GM18511 (cell line): ENCODE data around the gene NOTCH2.

Experiments
- ATAC-seq: cut with Tn5 transposase; IDR thresholded peaks from one replicate; pipeline ENCODE4 v1.9.1; 2021; ENCODE audit warnings: mild to moderate bottlenecking, moderate library complexity; ENCODE audit not compliant: unreplicated experiment

Gene NOTCH2

DNA sequence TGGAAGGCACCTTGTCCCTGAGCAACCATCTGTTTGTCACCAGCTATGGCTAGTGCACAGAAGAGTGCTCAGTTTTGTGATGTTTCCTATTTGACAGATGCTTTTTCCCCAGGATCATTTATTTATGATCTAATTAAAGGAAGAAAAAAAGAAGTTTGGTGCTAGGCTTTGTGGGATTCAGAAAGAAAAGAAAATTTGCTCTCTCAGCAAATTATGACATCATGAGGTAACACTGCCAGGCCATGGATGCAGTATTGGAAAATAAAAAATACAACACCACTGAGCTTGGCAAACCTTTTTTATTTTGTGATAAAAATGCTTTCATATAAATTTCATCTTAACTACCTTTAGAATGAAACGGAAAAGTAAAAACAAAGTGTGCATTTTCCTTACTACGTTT is 157.7 kb downstream of the NOTCH2 start:
- ATAC-seq: no peak

DNA sequence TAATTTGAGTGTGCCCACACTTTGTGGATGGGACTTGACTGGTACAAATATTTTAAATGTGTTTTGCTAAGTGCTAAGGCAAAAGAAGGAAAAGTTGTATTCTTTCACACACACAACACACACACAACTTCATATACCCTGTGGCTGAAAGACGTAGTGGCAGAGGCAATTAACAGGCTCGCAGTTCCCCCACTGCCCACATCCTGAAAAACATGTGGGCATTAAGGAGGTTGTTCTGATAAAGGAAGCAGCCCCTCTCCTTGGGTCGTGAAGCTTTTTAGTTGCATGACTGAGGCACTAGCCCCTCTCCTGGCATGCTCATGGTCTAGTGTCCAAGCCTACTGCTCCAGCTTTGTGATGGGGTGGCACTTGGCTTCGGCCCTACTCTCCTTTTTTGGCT is 158.8 kb downstream of the NOTCH2 start:
- ATAC-seq: no peak

DNA sequence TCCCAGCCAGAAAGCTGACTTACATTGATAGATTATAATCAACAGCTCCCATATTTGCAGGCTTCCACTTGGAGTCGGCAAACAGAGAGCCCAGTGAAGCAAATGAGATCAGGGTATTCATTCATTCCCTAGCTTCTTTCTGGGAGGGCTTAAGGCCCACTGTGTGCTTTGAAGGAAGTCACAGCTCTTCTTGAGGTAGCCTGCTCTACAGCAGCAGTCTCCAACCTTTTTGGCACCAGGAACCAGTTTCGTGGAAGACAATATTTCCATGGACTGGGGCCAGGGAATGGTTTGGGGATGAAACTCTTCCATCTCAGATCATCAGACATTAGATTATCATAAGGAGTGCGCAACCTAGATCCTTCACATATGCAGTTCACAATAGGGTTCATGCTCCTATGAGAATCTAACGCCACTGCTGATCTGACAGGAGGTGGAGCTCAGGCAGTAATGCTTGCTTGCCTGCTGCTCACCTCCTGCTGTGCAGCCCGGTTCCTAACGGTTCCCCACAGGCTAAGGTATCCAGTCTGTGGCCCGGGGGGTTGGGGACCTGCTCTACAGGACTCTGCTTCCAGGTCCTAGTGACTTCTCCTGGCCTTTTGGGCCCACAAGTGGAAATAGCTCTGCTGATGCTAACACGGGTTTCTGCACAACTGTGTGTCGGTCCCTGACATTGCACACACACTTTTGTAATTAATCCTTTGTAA is 159.4 kb downstream of the NOTCH2 start:
- no peak for ATAC-seq

DNA sequence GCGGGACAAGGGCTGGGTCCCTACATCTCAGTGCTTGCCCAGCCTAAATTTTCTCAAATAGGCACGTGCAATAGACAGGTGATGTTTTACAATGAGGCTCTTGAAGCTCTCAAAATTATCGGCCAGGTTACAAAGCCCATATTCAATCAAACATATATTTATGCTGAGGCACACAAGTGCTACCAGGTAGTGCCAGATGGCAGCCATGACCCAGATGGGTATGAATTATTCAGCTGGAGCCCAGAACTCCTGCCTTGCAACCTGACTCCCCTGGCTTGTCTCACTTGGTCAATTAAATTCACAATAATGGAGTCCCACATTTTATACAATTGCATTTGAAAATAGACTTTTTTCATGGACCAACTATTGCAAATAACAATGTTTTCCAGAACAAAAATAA is 160.8 kb downstream of the NOTCH2 start:
- ATAC-seq: no peak

DNA sequence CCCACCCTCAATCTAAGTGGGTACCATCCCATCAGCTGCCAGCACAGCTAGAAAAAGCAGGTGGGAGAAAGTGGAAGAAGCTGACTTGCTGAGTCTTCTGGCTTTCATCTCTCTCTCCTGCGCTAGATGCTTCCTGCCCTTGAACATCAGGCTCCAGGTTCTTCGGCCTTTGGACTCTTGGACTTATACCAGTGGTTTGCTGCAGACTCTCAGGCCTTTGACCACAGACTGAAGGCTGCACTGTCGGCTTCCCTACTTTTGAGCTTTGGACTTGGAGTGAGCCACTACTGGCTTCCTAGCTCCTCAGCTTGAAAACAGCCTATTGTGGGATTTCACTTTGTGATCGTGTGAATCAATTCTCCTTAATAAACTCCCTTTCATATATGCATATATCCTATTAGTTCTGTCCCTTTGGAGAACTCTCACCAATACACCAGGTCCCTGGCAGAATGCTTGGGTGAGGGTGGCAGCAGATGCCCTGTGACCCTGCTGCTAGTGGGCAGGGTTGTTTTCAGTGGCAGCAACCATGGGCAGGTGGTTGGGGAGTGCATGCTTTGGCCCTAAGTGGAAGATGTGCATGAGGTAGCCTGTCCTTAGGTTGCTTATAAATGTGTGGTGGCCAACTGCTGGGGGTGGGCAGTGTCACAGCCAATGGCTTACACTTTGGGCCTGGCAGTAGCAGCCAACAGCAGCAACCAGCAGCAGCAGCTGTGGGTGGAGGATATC is 162.4 kb downstream of the NOTCH2 start:
- ATAC-seq: no peak

DNA sequence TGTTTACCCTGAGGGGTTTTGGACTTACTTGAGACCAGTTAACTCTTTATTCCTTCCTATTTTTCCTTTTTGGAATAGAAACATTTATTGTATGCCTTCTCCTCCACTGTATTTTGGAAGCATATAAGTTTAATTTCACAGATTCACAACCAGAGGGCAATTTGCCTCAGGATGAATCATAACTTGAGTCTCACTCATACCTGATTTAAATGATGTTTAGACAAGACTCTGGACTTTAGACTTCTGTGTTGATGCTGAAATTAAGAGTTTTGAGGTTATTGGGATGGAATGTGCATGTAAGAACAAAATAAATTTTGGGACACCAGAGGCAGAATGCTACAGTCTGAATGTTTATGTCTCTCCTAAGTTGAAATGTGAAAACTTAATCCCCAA is 166.0 kb downstream of the NOTCH2 start:
- no peak for ATAC-seq

DNA sequence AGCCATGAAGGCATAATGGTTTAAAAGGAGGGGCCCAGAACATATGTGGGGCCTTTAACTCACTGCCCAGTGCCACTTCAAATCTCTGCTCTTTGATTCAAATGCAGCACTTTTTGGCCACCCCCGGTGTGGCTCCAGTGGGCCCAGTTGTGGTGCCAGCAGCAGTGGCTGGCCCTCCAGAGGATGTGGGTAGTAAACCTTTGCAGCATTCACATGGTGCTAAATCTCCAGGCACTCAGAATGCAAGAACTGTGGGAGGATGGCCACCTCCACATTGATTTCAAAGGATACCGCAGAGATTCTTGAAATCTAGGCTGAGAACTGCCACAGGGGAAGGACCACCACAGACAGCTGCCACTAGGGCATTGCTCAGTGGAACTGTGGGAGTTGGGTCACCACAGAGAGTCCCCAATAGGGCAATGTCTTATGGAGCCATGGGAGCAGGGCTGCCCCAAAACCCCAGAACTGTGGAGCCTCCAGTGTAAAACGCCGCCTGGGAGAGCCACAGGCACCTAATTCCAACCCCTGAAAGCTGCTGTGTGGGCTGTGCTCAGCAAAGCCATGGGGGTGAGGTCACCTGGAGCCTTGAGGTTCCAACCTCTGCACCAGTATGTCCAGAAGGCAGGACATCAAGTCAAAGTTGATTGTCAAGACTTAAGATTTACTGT is 166.6 kb downstream of the NOTCH2 start:
- ATAC-seq: no peak

DNA sequence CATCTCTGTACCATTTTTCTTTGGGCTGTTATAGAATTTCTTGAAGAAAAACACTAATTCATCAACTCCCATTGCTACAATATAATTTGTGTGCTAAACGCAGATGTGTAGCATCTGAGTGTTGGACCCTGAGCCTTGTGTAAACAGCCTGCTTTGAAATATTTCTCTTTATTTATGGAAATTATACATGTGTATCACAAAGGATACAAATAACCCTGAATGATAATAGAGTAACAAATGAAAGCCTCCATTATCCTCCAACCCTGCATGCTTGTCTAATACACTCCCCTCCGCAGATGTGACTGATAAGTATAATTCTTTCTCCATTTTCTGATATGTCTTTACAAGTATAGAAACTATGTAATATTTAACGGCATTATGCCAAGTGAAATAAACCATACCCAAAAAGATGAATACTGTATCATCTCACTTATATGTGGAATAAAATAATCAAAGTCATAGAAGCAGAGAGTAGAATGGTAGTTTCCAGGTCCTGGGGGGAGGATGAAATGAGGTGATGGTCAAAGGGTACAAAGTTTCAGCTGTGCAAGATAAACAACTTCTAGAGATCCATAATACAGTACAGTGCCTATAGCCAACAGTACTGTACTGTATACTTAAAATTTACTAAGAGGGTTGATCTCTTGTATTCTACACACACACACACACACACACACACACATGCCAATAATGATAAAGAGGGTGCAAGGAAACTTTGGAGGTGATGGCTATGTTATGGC is 170.3 kb downstream of the NOTCH2 start:
- ATAC-seq: no peak

DNA sequence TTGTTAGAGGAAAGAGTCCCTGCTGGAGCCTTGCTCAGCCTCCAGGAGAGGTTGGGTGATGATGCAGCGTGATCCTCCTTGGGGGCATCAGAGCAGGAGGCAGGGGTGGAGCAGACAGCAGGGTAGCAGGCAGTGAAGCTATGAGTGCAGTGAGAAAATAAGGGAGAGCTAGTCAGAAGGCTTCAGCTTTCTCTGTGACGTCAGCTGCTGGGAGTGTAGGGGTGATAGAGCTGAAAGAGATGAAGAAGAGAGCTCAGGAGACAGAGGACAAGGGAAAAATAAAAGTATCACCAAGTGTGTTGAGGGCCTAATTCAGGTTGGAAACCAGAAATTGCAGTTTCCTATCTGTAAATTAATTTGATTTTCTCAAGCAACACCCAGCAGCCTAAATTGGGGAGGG is 170.9 kb downstream of the NOTCH2 start:
- ATAC-seq: no peak

DNA sequence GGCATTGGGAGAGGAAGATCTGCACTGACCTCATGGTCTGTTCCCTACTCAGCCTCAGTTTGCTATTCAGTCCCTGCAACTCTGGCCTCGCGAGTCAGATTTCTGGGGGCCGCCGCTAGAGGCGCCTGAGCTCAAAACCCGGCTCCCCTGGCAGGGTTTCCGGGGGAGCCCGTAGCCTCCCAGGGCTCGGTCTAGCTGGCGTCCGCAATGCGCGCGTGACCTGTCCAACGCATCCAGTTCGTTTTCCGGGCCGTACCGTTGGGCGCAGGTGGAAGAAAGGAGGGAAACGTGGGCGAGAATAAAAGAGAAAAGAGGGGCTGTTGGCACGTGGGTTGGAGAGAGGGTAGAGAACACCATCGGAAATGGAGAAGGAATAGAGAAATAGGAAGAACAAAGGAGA is 173.2 kb downstream of the NOTCH2 start, which contains the start of gene ADAM30:
ADAM30 (minus strand) TSS at position 213 of the 400 bp plus-strand sequence; CDS start at position 34, 179 bp downstream.
- no peak for ATAC-seq

DNA sequence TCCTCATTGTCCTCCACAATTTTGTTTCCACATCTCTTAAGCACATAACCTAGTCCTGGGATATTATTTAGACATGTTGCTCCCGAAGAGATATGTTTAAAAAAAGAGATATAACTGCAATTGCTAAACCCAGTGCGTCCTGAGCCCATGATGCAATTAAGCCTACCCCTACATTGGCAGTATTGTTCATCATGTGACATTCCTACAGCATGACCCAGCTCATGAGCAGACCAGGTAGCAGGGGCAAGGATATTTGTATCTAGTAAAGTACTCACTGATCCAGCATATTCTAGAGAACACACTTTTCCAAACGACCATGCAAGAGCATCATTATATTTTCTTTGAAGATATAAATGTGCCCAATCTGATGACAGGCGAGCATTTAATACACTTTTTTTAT is 174.4 kb downstream of the NOTCH2 start:
- no peak for ATAC-seq

DNA sequence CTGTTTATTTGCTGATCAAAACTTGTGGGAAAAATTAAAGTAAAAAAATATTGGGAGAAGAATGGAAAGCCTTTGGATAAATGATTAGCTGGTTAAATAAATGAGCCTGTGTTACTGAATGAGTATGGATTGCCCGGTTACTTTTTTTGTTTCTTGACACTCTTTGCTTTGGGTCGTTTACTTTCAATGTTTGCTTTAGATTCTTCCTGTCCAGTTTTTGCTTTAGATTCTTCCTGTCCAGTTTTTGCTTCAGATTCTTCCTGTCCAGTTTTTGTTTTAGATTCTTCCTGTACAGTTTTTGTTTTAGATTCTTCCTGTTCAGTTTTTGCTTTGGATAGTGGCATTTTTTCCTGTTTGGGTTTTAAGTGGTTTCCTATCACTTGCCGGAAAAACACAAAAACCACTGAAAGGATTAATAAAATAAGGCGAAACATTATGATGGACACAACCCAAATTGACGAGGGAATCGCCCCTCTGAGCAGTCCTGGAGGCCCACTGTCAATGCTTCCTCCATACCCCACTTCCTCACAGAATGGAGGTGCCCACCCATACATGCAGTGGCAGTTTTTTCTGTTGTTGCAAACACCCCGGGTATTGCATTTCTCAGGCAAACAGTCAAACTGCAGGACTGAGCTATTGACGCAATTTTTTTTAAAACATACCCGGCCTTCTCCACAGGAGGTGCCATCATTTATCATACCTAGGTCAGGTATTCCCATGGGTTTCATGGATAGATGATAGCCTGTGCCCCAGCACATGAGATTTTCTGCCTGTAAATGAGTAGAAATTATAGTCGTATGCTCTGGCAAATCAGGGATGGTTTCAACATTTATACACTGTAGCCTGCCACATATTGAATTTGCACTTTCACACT is 175.4 kb downstream of the NOTCH2 start:
- ATAC-seq: no peak

DNA sequence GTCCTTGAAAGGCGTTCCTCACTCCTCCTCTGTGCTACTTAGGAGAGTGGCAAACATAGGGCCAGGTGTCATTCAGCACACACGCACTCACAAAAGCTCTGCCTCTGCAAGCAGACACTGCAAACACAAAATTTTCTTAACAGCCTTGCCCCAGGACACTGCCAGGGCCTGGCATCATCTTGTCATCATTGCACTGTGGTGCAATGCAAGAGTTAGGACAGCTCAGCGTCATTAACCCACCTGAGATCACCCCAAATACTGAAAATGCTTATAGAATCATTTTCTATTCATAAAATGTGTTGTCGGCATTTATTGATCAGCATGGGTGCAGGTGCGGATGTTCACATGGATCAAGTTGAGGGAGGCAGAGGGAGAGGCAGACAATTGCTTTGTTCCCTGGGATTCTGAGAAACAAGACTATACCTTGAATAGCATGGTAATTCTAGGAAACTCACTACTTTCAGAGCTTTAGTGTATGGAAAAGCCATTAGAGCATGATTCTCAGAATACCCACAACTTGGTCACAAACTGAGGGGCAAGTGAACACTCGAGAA is 176.1 kb downstream of the NOTCH2 start:
- ATAC-seq: no peak

DNA sequence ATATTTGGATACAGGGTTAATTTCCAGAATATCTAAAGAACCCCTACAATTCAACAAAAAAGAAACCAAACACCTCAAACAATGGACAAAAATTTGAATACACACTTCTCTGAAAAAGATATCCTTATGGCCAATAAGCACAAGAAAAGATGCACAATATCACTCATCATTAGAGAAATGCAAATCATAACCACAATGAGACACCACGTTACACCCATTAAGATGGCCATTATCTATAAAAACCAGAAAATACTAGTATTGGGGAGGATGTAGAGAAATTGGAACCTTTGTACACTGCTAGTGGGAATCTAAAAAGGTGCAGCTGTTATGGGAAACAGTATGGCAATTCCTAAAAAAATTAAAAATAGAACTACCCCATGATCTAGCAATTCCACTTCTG is 178.1 kb downstream of the NOTCH2 start:
- no peak for ATAC-seq

DNA sequence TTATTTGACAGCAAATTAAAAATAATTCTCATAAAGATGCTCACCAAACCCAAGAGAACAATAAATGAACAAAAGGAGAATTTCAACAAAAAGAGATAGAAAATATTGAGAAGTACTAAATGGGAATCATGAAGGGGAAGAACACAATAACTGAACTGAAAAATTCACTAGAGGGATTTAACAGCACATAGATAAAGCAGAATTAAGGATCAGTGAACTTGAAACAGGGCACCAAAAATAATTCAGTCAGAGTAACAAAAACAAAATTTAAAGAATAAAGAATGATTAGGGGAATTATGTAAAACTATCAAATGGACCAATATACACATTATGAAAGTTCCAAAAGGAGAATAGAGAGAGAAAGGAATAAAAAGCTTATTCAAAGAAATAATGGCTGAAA is 181.0 kb downstream of the NOTCH2 start:
- no peak for ATAC-seq

DNA sequence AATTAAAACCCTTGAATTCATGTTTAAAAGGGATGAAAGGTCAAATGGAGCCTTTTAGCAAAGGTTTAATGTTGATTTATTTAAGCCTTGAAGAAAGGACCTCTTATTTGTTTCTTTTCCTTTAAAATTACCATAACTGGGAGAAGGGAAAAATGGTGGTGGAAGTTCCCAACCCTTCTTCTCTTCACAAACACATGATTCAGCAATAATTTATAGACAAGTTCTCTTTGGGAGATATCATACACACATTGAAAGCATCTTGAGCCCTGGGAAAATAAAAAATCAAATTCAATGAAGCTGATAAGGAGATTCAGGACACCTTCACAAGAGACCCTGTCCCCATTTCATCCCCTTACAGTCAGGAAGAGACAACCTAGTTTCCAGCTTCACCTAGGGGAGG is 182.0 kb downstream of the NOTCH2 start:
- ATAC-seq: no peak

DNA sequence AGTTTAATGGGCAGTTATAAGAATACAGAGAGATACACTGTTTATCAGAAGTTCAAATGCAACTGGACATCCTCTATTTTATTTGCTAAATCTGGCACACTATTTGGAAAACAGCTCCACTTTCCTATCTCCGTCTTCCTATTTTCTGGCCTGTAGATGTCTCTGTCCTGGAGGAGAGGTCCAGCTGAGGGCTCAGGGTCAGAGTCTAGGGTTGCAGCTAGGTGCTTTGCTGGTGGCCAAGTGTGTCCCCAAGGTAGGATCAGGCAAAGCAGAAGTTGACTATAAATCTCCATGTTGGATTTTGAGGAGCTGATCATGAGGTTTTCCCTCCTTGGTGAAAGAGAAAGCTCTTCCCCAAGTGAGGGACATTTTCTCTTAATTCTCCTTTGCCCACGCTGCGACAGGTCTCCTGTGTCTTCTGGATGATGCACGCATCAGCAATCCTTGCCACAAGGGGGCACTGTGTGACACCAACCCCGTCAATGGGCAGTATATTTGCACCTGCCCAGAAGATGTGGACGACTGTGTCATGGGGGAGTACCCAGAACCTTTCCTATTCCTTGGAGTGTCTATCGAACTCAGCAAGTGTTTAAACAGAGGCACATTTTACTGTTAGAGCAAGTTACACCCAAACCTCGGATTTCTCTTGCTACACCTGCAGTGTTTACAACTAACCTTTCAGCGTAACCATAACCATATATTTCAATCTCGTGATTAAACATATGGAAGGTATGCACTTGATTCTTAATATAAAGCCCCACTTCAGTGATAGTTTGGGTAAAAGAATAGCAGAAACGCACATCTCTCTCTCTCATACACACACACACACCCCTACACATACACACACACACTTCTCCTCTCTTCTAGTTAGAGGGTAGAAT is 183.3 kb downstream of the NOTCH2 start:
- no peak for ATAC-seq

DNA sequence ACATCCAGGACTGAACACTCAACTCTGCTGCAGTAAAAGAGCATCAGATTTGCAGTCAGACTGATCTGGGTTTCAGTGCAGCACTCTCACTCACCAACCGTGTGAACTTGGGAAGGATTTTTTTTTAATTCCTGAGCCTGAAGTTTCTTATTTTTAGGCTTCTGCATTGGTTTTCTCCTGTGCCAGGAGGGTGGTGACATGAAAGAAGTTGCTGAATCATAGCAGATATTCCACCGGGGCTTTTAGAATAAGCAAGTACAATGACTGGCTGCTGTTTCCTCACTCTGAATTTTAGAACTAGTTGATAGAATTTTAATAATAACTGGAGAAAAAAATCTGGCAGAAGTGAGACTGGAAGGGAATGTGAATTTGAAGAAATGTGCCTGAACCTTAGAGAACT is 184.8 kb downstream of the NOTCH2 start:
- no peak for ATAC-seq

DNA sequence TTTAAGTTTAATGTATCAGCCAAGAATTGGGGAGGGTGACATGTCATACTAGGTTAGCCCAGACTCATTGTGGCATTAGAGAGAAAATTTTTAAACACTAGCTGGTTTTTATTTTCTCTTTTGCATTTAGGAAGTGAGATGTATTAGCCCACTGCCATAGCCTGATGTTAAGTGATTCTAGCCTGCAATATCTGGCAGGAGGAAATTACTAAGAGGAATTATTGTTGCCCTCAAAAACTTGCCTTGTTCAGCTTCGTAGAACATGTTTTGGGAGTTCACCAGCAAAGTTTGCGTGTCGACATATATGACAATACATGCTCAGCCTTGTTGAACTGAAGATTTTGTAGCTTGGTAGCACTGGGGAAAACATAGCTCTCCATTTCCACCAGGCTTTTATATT is 185.6 kb downstream of the NOTCH2 start:
- no peak for ATAC-seq
